Measurements from ENCODE around the gene AFG3L2. TPM values are rescaled to one million over a fixed set of nuclear protein-coding genes. Genes with fewer than 3 reads are reported as not detected.

The AFG3L2 gene
- total RNA-seq, 1 experiment from 2014 or later, result 66.7 TPM

DNA sequence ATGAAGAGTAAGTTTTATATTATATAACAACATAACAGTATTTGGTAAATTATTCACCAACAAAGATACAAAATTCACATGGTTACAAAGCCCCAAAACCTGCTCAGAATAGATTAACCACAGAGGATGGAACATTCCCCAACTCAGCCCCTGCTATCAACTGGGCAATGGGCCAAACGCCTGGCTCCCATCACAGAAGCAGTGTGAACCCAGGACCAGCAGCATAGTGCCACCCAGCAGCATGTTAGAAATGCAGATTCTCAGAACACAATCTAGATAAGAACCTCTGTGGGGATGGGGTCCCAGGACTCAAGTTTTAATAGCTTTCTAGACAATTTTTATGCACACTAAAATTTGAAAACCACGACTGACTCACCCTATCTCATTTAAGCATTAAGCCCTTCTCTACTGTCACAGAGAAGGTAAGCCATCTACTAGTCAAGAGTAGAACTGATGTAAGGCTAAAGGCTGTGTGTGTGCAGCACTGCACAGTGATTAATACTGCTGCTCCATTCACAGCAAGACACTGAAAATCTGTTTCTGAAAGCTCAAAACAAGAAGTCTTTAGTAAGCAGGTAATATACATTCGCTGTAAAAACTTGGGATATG, 15.2 kb downstream of the AFG3L2 start:
- ChIA-PET POLR2A (no interaction called here), CTCF (no interaction called here), RAD21 (ENCODE audit: low non-redundant PET in 1 of 2, low total read pairs in 2 of 2, uncharacterized antibody in 2 of 2, unreplicated experiment in 2 of 2) (no interaction called here)
- intact Hi-C loops (cut with micrococcal nuclease), result no loop called here
- no peak for ATAC-seq
- Histone ChIP-seq H3K36me3 (ENCODE audit: control insufficient read depth in 1 of 2, insufficient read depth in 2 of 2, low read length in 2 of 2) (peaks cover 24 to 49% of the 10 kb centered on the region in 2 experiments), H3K4me3 (replicated peaks in 1 of 2; ENCODE audit: low read depth in 1 of 2, low read length in 2 of 2) (no peak overlapping the region), H3K4me1 (ENCODE audit: control insufficient read depth in 1 of 2, insufficient read depth in 2 of 2, low read length in 2 of 2) (no peaks in the 10 kb centered on the region), H3K9me3 (ENCODE audit: control insufficient read depth in 1 of 2, insufficient read depth in 1 of 2, low read depth in 1 of 2, low read length in 2 of 2) (no peaks in the 10 kb centered on the region), H2AFZ (ENCODE audit: low read depth, low read length, poor library complexity, severe bottlenecking) (no peak overlapping the region), H3K4me2 (ENCODE audit: low read length) (no peak overlapping the region), H3K27ac (ENCODE audit: low read depth, low read length) (no peak overlapping the region), H3K9ac (ENCODE audit: low read length) (no peak overlapping the region), H3K79me2 (ENCODE audit: insufficient read depth, low read length) (peaks cover 54% of the 10 kb centered on the region), H3K27me3 (ENCODE audit: insufficient read depth, low read length) (no peaks in the 10 kb centered on the region), H3K9me2 (ENCODE audit: insufficient read depth) (no peaks in the 10 kb centered on the region), H4K20me1 (ENCODE audit: insufficient read depth) (peaks cover 9% of the 10 kb centered on the region)
- no TSS peak for BruUV-seq (replicated peaks)
- no peak for DNase-seq (ENCODE audit: low read depth, low spot score)
- no peak for TF ChIP-seq CBX3 (IDR thresholded peaks at IDR 0.05; ENCODE audit: low read depth)
- TF ChIP-seq SIN3A (IDR thresholded peaks at IDR 0.05; ENCODE audit: low read depth), result no peak
- no peak for TF ChIP-seq EGR1 (IDR thresholded peaks at IDR 0.05; ENCODE audit: low read depth)
- TF ChIP-seq ZBTB33 (IDR thresholded peaks at IDR 0.05; ENCODE audit: extremely low read depth, insufficient replicate concordance, low read length), result no peak
- no peak for TF ChIP-seq YY1 (IDR thresholded peaks at IDR 0.05; ENCODE audit: extremely low read depth, insufficient replicate concordance, low read depth, low read length)
- no peak for TF ChIP-seq SP1 (IDR thresholded peaks at IDR 0.05; ENCODE audit: low read depth)
- no peak for TF ChIP-seq POLR2AphosphoS5 (IDR thresholded peaks at IDR 0.05; ENCODE audit: low read depth, low read length)
- no peak for TF ChIP-seq EZH2phosphoT487 (IDR thresholded peaks at IDR 0.05; ENCODE audit: borderline replicate concordance)
- TF ChIP-seq, protein P1, sequence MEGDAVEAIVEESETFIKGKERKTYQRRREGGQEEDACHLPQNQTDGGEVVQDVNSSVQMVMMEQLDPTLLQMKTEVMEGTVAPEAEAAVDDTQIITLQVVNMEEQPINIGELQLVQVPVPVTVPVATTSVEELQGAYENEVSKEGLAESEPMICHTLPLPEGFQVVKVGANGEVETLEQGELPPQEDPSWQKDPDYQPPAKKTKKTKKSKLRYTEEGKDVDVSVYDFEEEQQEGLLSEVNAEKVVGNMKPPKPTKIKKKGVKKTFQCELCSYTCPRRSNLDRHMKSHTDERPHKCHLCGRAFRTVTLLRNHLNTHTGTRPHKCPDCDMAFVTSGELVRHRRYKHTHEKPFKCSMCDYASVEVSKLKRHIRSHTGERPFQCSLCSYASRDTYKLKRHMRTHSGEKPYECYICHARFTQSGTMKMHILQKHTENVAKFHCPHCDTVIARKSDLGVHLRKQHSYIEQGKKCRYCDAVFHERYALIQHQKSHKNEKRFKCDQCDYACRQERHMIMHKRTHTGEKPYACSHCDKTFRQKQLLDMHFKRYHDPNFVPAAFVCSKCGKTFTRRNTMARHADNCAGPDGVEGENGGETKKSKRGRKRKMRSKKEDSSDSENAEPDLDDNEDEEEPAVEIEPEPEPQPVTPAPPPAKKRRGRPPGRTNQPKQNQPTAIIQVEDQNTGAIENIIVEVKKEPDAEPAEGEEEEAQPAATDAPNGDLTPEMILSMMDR (IDR thresholded peaks at IDR 0.05 in 2 of 3, conservative IDR thresholded peaks at IDR 0.05 in 1 of 3; ENCODE audit: borderline replicate concordance in 1 of 3, insufficient read depth in 1 of 3, low read depth in 2 of 3, low read length in 2 of 3), result no peak
- no peak for TF ChIP-seq SRF (IDR thresholded peaks at IDR 0.05; ENCODE audit: low read depth)
- TF ChIP-seq, protein P2, sequence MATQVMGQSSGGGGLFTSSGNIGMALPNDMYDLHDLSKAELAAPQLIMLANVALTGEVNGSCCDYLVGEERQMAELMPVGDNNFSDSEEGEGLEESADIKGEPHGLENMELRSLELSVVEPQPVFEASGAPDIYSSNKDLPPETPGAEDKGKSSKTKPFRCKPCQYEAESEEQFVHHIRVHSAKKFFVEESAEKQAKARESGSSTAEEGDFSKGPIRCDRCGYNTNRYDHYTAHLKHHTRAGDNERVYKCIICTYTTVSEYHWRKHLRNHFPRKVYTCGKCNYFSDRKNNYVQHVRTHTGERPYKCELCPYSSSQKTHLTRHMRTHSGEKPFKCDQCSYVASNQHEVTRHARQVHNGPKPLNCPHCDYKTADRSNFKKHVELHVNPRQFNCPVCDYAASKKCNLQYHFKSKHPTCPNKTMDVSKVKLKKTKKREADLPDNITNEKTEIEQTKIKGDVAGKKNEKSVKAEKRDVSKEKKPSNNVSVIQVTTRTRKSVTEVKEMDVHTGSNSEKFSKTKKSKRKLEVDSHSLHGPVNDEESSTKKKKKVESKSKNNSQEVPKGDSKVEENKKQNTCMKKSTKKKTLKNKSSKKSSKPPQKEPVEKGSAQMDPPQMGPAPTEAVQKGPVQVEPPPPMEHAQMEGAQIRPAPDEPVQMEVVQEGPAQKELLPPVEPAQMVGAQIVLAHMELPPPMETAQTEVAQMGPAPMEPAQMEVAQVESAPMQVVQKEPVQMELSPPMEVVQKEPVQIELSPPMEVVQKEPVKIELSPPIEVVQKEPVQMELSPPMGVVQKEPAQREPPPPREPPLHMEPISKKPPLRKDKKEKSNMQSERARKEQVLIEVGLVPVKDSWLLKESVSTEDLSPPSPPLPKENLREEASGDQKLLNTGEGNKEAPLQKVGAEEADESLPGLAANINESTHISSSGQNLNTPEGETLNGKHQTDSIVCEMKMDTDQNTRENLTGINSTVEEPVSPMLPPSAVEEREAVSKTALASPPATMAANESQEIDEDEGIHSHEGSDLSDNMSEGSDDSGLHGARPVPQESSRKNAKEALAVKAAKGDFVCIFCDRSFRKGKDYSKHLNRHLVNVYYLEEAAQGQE (IDR thresholded peaks at IDR 0.05; ENCODE audit: low read depth), result no peak
- no peak for TF ChIP-seq EZH2 (IDR thresholded peaks at IDR 0.05)
- no peak for TF ChIP-seq FOSL1 (IDR thresholded peaks at IDR 0.05; ENCODE audit: low read depth)
- TF ChIP-seq, protein P3, sequence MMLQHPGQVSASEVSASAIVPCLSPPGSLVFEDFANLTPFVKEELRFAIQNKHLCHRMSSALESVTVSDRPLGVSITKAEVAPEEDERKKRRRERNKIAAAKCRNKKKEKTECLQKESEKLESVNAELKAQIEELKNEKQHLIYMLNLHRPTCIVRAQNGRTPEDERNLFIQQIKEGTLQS (IDR thresholded peaks at IDR 0.05), result no peak
- TF ChIP-seq ZFX (IDR thresholded peaks at IDR 0.05), result no peak

Measured in HCT116 (cell line).